ENCODE data around the gene CCNB2.
"Not testable (repeated sequence)": the region's sequence is repeated elsewhere in the genome, so short reads cannot be mapped to it uniquely, and the experiment has no call there.

DNA sequence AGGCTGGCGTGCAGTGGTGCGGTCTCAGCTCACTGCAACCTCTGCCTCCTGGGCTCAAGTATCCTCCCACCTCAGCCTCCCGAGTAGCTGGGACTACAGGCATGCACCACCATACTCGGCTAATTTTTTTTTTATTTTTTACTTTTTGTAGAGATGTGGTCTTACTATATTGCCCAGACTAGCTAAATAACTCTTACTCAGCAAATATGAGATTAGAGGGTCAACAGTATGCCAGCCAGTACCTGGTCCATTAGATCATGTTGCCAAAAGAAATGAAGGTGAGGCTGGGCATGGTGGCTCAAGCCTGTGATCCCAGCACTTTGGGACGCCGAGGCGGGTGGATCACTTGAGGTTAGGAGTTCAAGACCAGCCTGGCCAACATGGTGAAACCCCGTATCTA is 57.1 kb downstream of the CCNB2 start:
- TF ChIP-seq CTCF (IDR thresholded peaks at IDR 0.05; ENCODE audit: extremely low read depth in 1 of 2, insufficient read depth in 1 of 2, low read depth in 1 of 2, low read length in 2 of 2); POLR2A (IDR thresholded peaks at IDR 0.05; ENCODE audit: low read depth, low read length): not testable (repeated sequence)

All from endothelial cell of umbilical vein (primary cell).